ENCODE data around the gene CBX8.

Gene CBX8

GRCh38 chr17:79792984-79793923 lies 3.6 kb downstream of the CBX8 start:
- Histone ChIP-seq H3K79me2 (ENCODE audit: insufficient read depth, low read length) (peaks cover 25% of the 10 kb centered on the region), H3K4me2 (ENCODE audit: insufficient read depth, low read length) (no peak overlapping the region), H4K20me1 (ENCODE audit: insufficient read depth, low read length) (peaks cover 26% of the 10 kb centered on the region), H3K9me3 (ENCODE audit: insufficient read depth, low read length, severe bottlenecking) (no peaks in the 10 kb centered on the region), H3K4me1 (ENCODE audit: insufficient read depth, low read length) (peaks cover 27% of the 10 kb centered on the region), H3K36me3 (ENCODE audit: insufficient read depth, low read length) (peaks cover 23% of the 10 kb centered on the region), H3K4me3 (ENCODE audit: low read depth in 1 of 2, low read length in 2 of 2) (no peak overlapping the region), H3K27ac (ENCODE audit: low read length) (no peak overlapping the region), H2AFZ (ENCODE audit: low read depth, low read length) (no peak overlapping the region), H3K9ac (ENCODE audit: low read depth, low read length) (no peak overlapping the region), H3K27me3 (ENCODE audit: insufficient read depth, low read length, poor library complexity) (peaks cover 6% of the 10 kb centered on the region)
- ATAC-seq (ENCODE audit: insufficient read depth, low read depth) (no peak), DNase-seq (no peak)
- no peak for TF ChIP-seq CTCF (IDR thresholded peaks at IDR 0.05; ENCODE audit: borderline replicate concordance, extremely low read depth, low read length, poor library complexity, severe bottlenecking)
- no peak for TF ChIP-seq EZH2 (IDR thresholded peaks at IDR 0.05; ENCODE audit: borderline replicate concordance, low read depth, low read length, severe bottlenecking)

- ATAC-seq (ENCODE audit: insufficient read depth, low read depth) = no peak
- peaks cover 27% of the 10 kb centered on the region for H4K20me1 ChIP-seq (ENCODE audit: insufficient read depth, low read length)
- no peak overlapping the region for H3K27ac ChIP-seq (ENCODE audit: low read length)
- H3K9me3 ChIP-seq (ENCODE audit: insufficient read depth, low read length, severe bottlenecking) = no peaks in the 10 kb centered on the region
- H3K4me2 ChIP-seq (ENCODE audit: insufficient read depth, low read length) = no peak overlapping the region
- H3K79me2 ChIP-seq (ENCODE audit: insufficient read depth, low read length) = peaks cover 25% of the 10 kb centered on the region
- H3K27me3 ChIP-seq (ENCODE audit: insufficient read depth, low read length, poor library complexity) = no peaks in the 10 kb centered on the region
- H3K36me3 ChIP-seq (ENCODE audit: insufficient read depth, low read length) = peaks cover 23% of the 10 kb centered on the region
- DNase-seq = no peak
- H2AFZ ChIP-seq (ENCODE audit: low read depth, low read length) = no peak overlapping the region
- no peak overlapping the region for H3K9ac ChIP-seq (ENCODE audit: low read depth, low read length)
- TF ChIP-seq CTCF (IDR thresholded peaks at IDR 0.05; ENCODE audit: borderline replicate concordance, extremely low read depth, low read length, poor library complexity, severe bottlenecking) (no peak), EZH2 (IDR thresholded peaks at IDR 0.05; ENCODE audit: borderline replicate concordance, low read depth, low read length, severe bottlenecking) (no peak)
- no peak overlapping the region for H3K4me3 ChIP-seq (ENCODE audit: low read depth in 1 of 2, low read length in 2 of 2)
- peaks cover 21% of the 10 kb centered on the region for H3K4me1 ChIP-seq (ENCODE audit: insufficient read depth, low read length)
Observed at GRCh38 chr17:79792341-79792871, 4.5 kb downstream of the CBX8 start.

GRCh38 chr17:79791735-79792161 lies 5.1 kb downstream of the CBX8 start:
- DNase-seq (no peak), ATAC-seq (ENCODE audit: insufficient read depth, low read depth) (no peak)
- TF ChIP-seq CTCF (IDR thresholded peaks at IDR 0.05; ENCODE audit: borderline replicate concordance, extremely low read depth, low read length, poor library complexity, severe bottlenecking) = no peak
- Histone ChIP-seq H3K4me1 (ENCODE audit: insufficient read depth, low read length) (peaks cover 21% of the 10 kb centered on the region), H2AFZ (ENCODE audit: low read depth, low read length) (no peak overlapping the region), H3K36me3 (ENCODE audit: insufficient read depth, low read length) (peaks cover 23% of the 10 kb centered on the region), H3K79me2 (ENCODE audit: insufficient read depth, low read length) (peaks cover 23% of the 10 kb centered on the region), H3K4me2 (ENCODE audit: insufficient read depth, low read length) (no peak overlapping the region), H4K20me1 (ENCODE audit: insufficient read depth, low read length) (peaks cover 34% of the 10 kb centered on the region), H3K27ac (ENCODE audit: low read length) (no peak overlapping the region), H3K27me3 (ENCODE audit: insufficient read depth, low read length, poor library complexity) (no peaks in the 10 kb centered on the region), H3K9ac (ENCODE audit: low read depth, low read length) (no peak overlapping the region), H3K4me3 (ENCODE audit: low read depth in 1 of 2, low read length in 2 of 2) (no peak overlapping the region), H3K9me3 (ENCODE audit: insufficient read depth, low read length, severe bottlenecking) (no peaks in the 10 kb centered on the region)

Data from DND-41 (cell line).